Body of pancreas (tissue), 4 donors: Measurements from ENCODE around the gene GMDS. TPM values are rescaled to one million over a fixed set of nuclear protein-coding genes. Genes with fewer than 3 reads are reported as not detected.

Experiments
- ATAC-seq: fragments of 150-250 bp; one replicate; pipeline ENCODE4 v1.9.1; 2016
- DNase-seq, 4 donors: peaks; one replicate each; pipeline ENCODE4 v3.0.0-alpha.2; 2019
- H3K27ac ChIP-seq, 4 donors: fragments of 200-600 bp; sonication (generic); 1 replicate in 3 of 4; 2 replicates in 1 of 4; pipeline versions ENCODE4 v1.5.1 to v1.6.1; 2016 to 2019; ENCODE audit warnings: mild to moderate bottlenecking in 1 of 4, mixed read lengths in 1 of 4, moderate library complexity in 1 of 4
- H3K27me3 ChIP-seq, 2 donors: fragments of 200-600 bp; sonication (generic); one replicate each; pipeline ENCODE4 v1.6.0; 2016; ENCODE audit warnings: mild to moderate bottlenecking in 1 of 2
- H3K36me3 ChIP-seq, 2 donors: fragments of 200-600 bp; sonication (generic); replicated peaks in 1 of 2; 2 replicates each; pipeline ENCODE4 v1.5.1; 2016; ENCODE audit warnings: low read depth in 2 of 2; ENCODE audit not compliant: insufficient read depth in 1 of 2
- H3K4me1 ChIP-seq: fragments of 200-600 bp; sonication (generic); one replicate; pipeline ENCODE4 v1.6.0; 2016
- H3K4me3 ChIP-seq, 2 donors: fragments of 200-600 bp; sonication (generic); 1 replicate in 1 of 2; 2 replicates in 1 of 2; pipeline ENCODE4 v1.5.1; 2016 to 2019
- H3K9me3 ChIP-seq, 3 donors: fragments of 200-600 bp; sonication (generic); 1 replicate in 2 of 3; 2 replicates in 1 of 3; pipeline ENCODE4 v1.5.1; 2016
- POLR2A ChIP-seq, 3 donors: fragments of 450-650 bp; IDR thresholded peaks; one replicate each; pipeline ENCODE4 v1.6.1; 2016; ENCODE audit warnings: antibody characterized with exemption in 3 of 3, mild to moderate bottlenecking in 2 of 3
- WGBS, 2 donors: methylation state at CpG; one replicate each; pipeline ENCODE4 v1.1.5; 2017; 5-methylcytosine and 5-hydroxymethylcytosine counted together
- intact Hi-C: fragments of 100-400 bp; cut with DNase I; formaldehyde crosslinking; loops from one replicate; pipeline ENCODE4 v1.15.1; 2023
- total RNA-seq, 2 donors: library from RNA; depleted of rRNA; stranded (reverse); fragments of >200 nt; gene quantifications; one replicate each; pipeline ENCODE4 v1.1.0, GENCODE V29; 2016
- TF ChIP-seq, protein P1 (sequence below), 7 experiments: fragments of 450-650 bp in 4 of 7; fragments of 200-600 bp in 3 of 7; sonication (generic) in 3 of 7; IDR thresholded peaks; one replicate each; pipeline ENCODE4 v1.5.1; 2016 to 2019; ENCODE audit warnings: antibody characterized with exemption in 7 of 7

GMDS gene
- total RNA-seq, 2 donors from 2014 or later, result 34.5 to 63.3 TPM

DNA sequence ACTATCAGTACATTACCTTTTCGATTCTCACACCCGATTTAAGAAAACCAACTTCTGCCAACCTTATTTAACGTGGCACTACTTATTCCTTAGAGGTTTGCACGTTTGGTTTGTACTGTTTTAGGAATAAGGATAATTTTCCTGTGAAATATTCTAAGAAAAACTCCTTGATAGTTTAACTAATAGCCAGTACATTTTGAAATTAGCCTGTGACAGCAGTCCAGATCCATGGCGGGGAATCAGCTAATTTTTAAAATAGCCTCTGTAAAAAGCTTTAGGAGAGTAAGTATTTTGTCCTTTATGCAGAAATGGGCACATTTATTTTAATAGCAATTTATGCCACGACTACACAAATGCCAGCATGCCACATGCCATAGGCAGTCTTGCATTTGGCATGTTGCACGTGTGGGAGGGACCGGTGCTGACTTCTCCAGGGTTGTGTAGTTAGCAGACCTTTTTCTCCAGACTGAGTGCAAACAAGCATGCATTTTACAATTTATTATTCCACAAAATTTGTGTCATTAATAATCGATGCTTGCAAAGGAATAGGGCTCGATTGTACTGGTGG lies 629.5 kb downstream of the GMDS start:
- Histone ChIP-seq H3K36me3 (no peaks in the 10 kb centered on the region), H3K4me1 (peaks cover 43% of the 10 kb centered on the region), H3K9me3 (no peaks in the 10 kb centered on the region), H3K4me3 (no peak overlapping the region), H3K27ac (no peak overlapping the region), H3K27me3 (peaks cover 0 to 22% of the 10 kb centered on the region in 2 donors)
- no peak for TF ChIP-seq POLR2A (IDR thresholded peaks at IDR 0.05)
- TF ChIP-seq, protein P1, sequence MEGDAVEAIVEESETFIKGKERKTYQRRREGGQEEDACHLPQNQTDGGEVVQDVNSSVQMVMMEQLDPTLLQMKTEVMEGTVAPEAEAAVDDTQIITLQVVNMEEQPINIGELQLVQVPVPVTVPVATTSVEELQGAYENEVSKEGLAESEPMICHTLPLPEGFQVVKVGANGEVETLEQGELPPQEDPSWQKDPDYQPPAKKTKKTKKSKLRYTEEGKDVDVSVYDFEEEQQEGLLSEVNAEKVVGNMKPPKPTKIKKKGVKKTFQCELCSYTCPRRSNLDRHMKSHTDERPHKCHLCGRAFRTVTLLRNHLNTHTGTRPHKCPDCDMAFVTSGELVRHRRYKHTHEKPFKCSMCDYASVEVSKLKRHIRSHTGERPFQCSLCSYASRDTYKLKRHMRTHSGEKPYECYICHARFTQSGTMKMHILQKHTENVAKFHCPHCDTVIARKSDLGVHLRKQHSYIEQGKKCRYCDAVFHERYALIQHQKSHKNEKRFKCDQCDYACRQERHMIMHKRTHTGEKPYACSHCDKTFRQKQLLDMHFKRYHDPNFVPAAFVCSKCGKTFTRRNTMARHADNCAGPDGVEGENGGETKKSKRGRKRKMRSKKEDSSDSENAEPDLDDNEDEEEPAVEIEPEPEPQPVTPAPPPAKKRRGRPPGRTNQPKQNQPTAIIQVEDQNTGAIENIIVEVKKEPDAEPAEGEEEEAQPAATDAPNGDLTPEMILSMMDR (IDR thresholded peaks at IDR 0.05), result no peak
- DNase-seq (no peak), ATAC-seq (no peak)
- 86% methylated on average over 10 of the region's 10 CpGs for WGBS, 2 donors
- intact Hi-C loops, result no loop called here

GRCh38 chr6:1615151-1615852 lies 630.1 kb downstream of the GMDS start:
- Histone ChIP-seq H3K27me3 (peaks cover 0 to 22% of the 10 kb centered on the region in 2 donors), H3K36me3 (no peaks in the 10 kb centered on the region), H3K27ac (no peak overlapping the region), H3K4me3 (no peak overlapping the region), H3K4me1 (peaks cover 47% of the 10 kb centered on the region), H3K9me3 (no peaks in the 10 kb centered on the region)
- intact Hi-C loops, result no loop called here
- no peak for DNase-seq
- WGBS, 2 donors, result 73 to 80% methylated on average over 36 to 38 of the region's 50 CpGs
- no peak for ATAC-seq
- no peak for TF ChIP-seq POLR2A (IDR thresholded peaks at IDR 0.05)
- TF ChIP-seq, protein P1 (IDR thresholded peaks at IDR 0.05), result no peak

- H3K9me3 ChIP-seq, result no peaks in the 10 kb centered on the region
- no peak for TF ChIP-seq POLR2A (IDR thresholded peaks at IDR 0.05)
- TF ChIP-seq, protein P1 (IDR thresholded peaks at IDR 0.05), result no peak
- no peak for DNase-seq
- WGBS, 2 donors, result 23 to 54% methylated on average over 40 to 48 of the region's 85 CpGs
- peaks cover 0 to 22% of the 10 kb centered on the region in 2 donors for H3K27me3 ChIP-seq
- no peak overlapping the region for H3K27ac ChIP-seq
- H3K4me3 ChIP-seq, result no peak overlapping the region
- peaks cover 40% of the 10 kb centered on the region for H3K4me1 ChIP-seq
- intact Hi-C loops, result loop anchor here (5.0 kb wide), 1 partner anchor 488 kb away; no protein-coding TSS in a partner anchor
- no peaks in the 10 kb centered on the region for H3K36me3 ChIP-seq
- ATAC-seq, result no peak
These were observed 630.8 kb downstream of the GMDS start for GRCh38 chr6:1614448-1615150.

DNA sequence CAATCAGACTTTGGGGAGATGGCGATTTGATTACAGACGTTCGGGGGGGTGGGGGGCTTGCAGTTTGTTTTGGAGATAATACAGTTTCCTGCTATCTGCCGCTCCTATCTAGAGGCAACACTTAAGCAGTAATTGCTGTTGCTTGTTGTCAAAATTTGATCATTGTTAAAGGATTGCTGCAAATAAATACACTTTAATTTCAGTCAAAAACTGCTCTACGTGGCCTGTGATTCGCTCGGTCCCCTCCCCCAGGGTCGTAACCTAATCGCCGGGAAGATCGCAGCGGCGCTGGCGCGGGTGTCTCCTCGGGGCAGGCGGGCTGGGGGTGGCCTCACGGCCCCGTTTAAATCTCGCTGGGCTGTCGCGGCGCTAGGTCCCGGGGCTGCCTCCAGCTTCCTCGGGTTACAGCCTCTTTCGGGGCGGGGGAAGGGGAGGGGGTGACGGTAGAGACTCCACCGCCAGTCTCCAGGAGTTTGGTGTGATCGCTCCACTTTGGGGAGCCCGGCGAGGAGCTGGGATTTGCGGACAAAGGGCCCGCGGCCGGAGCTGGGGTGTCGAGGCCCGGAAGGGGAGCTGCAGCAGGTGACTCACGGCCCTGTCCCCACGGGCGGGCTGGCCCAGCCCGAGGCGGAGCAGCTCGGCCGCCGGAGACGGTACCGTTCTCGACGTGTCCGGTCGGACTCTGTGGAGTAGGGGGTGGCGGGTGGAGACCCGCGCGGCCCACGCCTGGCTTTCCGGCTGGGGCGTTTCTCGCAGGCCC lies 631.5 kb downstream of the GMDS start:
- intact Hi-C loops, result loop anchor here (5.0 kb wide), 1 partner anchor 488 kb away; no protein-coding TSS in a partner anchor
- TF ChIP-seq, protein P1 (IDR thresholded peaks at IDR 0.05), result no peak
- TF ChIP-seq POLR2A (IDR thresholded peaks at IDR 0.05), result no peak
- H3K27me3 ChIP-seq, result peaks cover 0 to 22% of the 10 kb centered on the region in 2 donors

More for the DNA sequence above, 631.5 kb downstream of the GMDS start:
- DNase-seq (peak in 2 of 4 donors; percentile 38 to 40), ATAC-seq (no peak)
- Histone ChIP-seq H3K9me3 (no peaks in the 10 kb centered on the region), H3K27ac (no peak overlapping the region), H3K4me3 (no peak overlapping the region), H3K36me3 (no peaks in the 10 kb centered on the region), H3K4me1 (peaks cover 43% of the 10 kb centered on the region)
- 14 to 19% methylated on average over 16 to 60 of the region's 60 CpGs for WGBS, 2 donors
